Astrocyte (in vitro differentiated cells and primary cell): Measurements from ENCODE around the gene AGPAT3. TPM values are rescaled to one million over a fixed set of nuclear protein-coding genes. Genes with fewer than 3 reads are reported as not detected.

Source experiments
- DNase-seq: peaks from one replicate; pipeline ENCODE4 v3.0.0-alpha.2; 2010; ENCODE audit warnings: low read depth
- FAIRE-seq: peaks from 2 replicates; lab custom pipeline; 2011; peaks lifted over from hg19 to GRCh38; lab: Jason Lieb, UNC
- H2AFZ ChIP-seq: 2 replicates; pipeline ENCODE4 v1.6.0; 2012; ENCODE audit warnings: low read depth, low read length, inconsistent platforms
- H3K27ac ChIP-seq: 2 replicates; pipeline ENCODE4 v1.5.1; 2011; ENCODE audit warnings: low read depth, low read length, inconsistent platforms
- H3K27me3 ChIP-seq: 2 replicates; pipeline ENCODE4 v1.6.0; 2011; ENCODE audit warnings: low read length, inconsistent platforms; ENCODE audit not compliant: insufficient read depth
- H3K36me3 ChIP-seq: 2 replicates; pipeline ENCODE4 v1.5.1; 2011; ENCODE audit warnings: low read length, inconsistent platforms; ENCODE audit not compliant: insufficient read depth
- H3K4me1 ChIP-seq: 2 replicates; pipeline ENCODE4 v1.5.1; 2011; ENCODE audit warnings: low read length, inconsistent platforms; ENCODE audit not compliant: insufficient read depth
- H3K4me2 ChIP-seq: 2 replicates; pipeline ENCODE4 v1.6.0; 2012; ENCODE audit warnings: low read length, inconsistent platforms
- H3K4me3 ChIP-seq: 2 replicates; pipeline ENCODE4 v1.5.1; 2011; ENCODE audit warnings: low read depth, mild to moderate bottlenecking, low read length, inconsistent platforms; ENCODE audit not compliant: insufficient read depth
- H3K79me2 ChIP-seq: 2 replicates; pipeline ENCODE4 v1.6.0; 2012; ENCODE audit warnings: mild to moderate bottlenecking, low read length, inconsistent platforms; ENCODE audit not compliant: insufficient read depth
- H3K9ac ChIP-seq: 2 replicates; pipeline ENCODE4 v1.6.0; 2012; ENCODE audit warnings: mild to moderate bottlenecking, low read length, inconsistent platforms
- H3K9me3 ChIP-seq: 2 replicates; pipeline ENCODE4 v1.5.1; 2012; ENCODE audit warnings: low read depth, mild to moderate bottlenecking, low read length, inconsistent platforms; ENCODE audit not compliant: insufficient read depth
- H4K20me1 ChIP-seq: 2 replicates; pipeline ENCODE4 v1.6.0; 2012; ENCODE audit warnings: low read length, inconsistent platforms; ENCODE audit not compliant: insufficient read depth
- H3K27ac Mint-ChIP-seq: one replicate; pipeline ENCODE4 v1.8.0; 2021; ENCODE audit warnings: mild to moderate bottlenecking, mixed read lengths; ENCODE audit not compliant: unreplicated experiment
- H3K27me3 Mint-ChIP-seq: one replicate; pipeline ENCODE4 v1.8.0; 2021; ENCODE audit warnings: low read depth, mixed read lengths; ENCODE audit not compliant: unreplicated experiment
- H3K36me3 Mint-ChIP-seq: one replicate; pipeline ENCODE4 v1.8.0; 2021; ENCODE audit warnings: low read depth, mixed read lengths; ENCODE audit not compliant: unreplicated experiment
- H3K4me1 Mint-ChIP-seq: one replicate; pipeline ENCODE4 v1.8.0; 2021; ENCODE audit warnings: low read depth, mixed read lengths; ENCODE audit not compliant: unreplicated experiment
- H3K4me3 Mint-ChIP-seq: one replicate; pipeline ENCODE4 v1.8.0; 2021; ENCODE audit warnings: mild to moderate bottlenecking, moderate library complexity, mixed read lengths; ENCODE audit not compliant: unreplicated experiment
- H3K9me3 Mint-ChIP-seq: one replicate; pipeline ENCODE4 v1.8.0; 2021; ENCODE audit warnings: mild to moderate bottlenecking, mixed read lengths; ENCODE audit not compliant: unreplicated experiment
- CTCF ChIP-seq: IDR thresholded peaks from 2 replicates; pipeline ENCODE4 v1.5.1; 2011; ENCODE audit warnings: low read depth, mild to moderate bottlenecking, inconsistent platforms, low read length, moderate library complexity; ENCODE audit not compliant: insufficient read depth
- EZH2 ChIP-seq: IDR thresholded peaks from 2 replicates; pipeline ENCODE4 v1.6.1; 2012; ENCODE audit warnings: mild to moderate bottlenecking, low read length, inconsistent platforms; ENCODE audit not compliant: insufficient read depth
- total RNA-seq: library from RNA; stranded (reverse); gene quantifications from 2 replicates; pipeline ENCODE4 v1.2.1, GENCODE V29; 2021

AGPAT3 gene
- total RNA-seq, 1 donor from 2014 or later = 34.7 TPM

- peaks cover 73% of the 10 kb centered on the region for H4K20me1 ChIP-seq
- H3K79me2 ChIP-seq = peaks cover 65% of the 10 kb centered on the region
- Mint-ChIP-seq H3K27ac (no peak overlapping the region), H3K4me1 (no peaks in the 10 kb centered on the region), H3K9me3 (no peaks in the 10 kb centered on the region), H3K27me3 (no peaks in the 10 kb centered on the region), H3K36me3 (peaks cover 7% of the 10 kb centered on the region), H3K4me3 (no peak overlapping the region)
- DNase-seq = no peak
- H3K4me1 ChIP-seq = peaks cover 6% of the 10 kb centered on the region
- no peaks in the 10 kb centered on the region for H3K9me3 ChIP-seq
- H3K36me3 ChIP-seq = no peaks in the 10 kb centered on the region
- H3K4me3 ChIP-seq = no peak overlapping the region
- FAIRE-seq = no peak
- H3K4me2 ChIP-seq = no peak overlapping the region
- H3K27ac ChIP-seq = no peak overlapping the region
- no peak overlapping the region for H3K9ac ChIP-seq
- H3K27me3 ChIP-seq = no peaks in the 10 kb centered on the region
- TF ChIP-seq CTCF = no peak
- no peak for TF ChIP-seq EZH2
- no peak overlapping the region for H2AFZ ChIP-seq
These were observed 6.5 kb downstream of the AGPAT3 start for GRCh38 chr21:43871487-43871886.

DNA sequence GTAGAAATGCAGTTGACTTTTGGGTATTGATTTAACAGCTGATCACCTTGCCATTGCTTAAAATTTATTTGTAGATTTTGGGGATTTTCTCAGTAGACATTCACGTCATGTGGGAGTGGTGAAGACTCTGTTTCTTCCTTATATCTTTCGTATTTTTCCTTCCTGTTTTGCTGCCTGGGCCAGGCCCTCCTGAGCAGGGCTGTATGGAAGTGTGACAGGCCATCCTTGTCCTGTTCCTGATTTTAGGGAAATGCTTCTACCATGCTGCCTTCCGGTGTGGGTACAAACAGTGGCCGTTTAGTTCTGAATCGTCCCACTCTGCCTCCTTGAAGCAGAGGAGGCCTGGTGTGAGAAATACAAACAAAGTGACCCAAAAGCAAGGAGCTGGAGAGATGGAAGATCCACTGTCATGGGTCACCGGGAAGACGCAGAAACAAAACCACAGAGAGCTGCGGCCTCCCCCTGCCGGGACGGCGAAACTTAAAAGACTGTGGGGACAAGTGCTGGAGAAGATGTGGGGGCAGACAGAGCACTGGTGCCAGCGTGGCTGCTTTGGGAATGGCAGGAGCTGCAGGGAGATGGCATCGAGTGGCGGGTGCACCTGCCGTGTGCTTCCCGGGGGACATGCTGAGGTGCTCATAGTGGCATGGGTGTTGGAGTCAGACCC is 7.6 kb downstream of the AGPAT3 start:
- FAIRE-seq = no peak
- Histone ChIP-seq H3K4me2 (no peak overlapping the region), H3K36me3 (no peaks in the 10 kb centered on the region), H3K9me3 (no peaks in the 10 kb centered on the region), H4K20me1 (peaks cover 72% of the 10 kb centered on the region), H2AFZ (no peak overlapping the region), H3K4me3 (no peak overlapping the region), H3K79me2 (peaks cover 61% of the 10 kb centered on the region), H3K27ac (no peak overlapping the region), H3K27me3 (no peaks in the 10 kb centered on the region), H3K9ac (no peak overlapping the region), H3K4me1 (no peaks in the 10 kb centered on the region)
- H3K36me3 Mint-ChIP-seq = peaks cover 4% of the 10 kb centered on the region
- no peak overlapping the region for H3K4me3 Mint-ChIP-seq
- no peak for TF ChIP-seq EZH2
- TF ChIP-seq CTCF = no peak
- H3K9me3 Mint-ChIP-seq = no peaks in the 10 kb centered on the region
- DNase-seq = no peak
- H3K27me3 Mint-ChIP-seq = no peaks in the 10 kb centered on the region
- no peaks in the 10 kb centered on the region for H3K4me1 Mint-ChIP-seq
- no peak overlapping the region for H3K27ac Mint-ChIP-seq

- H3K27me3 Mint-ChIP-seq = no peaks in the 10 kb centered on the region
These were observed 8.7 kb downstream of the AGPAT3 start for GRCh38 chr21:43873673-43874072.

More at GRCh38 chr21:43873673-43874072, 8.7 kb downstream of the AGPAT3 start:
- peaks cover 70% of the 10 kb centered on the region for H4K20me1 ChIP-seq
- Mint-ChIP-seq H3K27ac (no peak overlapping the region), H3K9me3 (no peaks in the 10 kb centered on the region), H3K36me3 (peaks cover 10% of the 10 kb centered on the region), H3K4me1 (no peaks in the 10 kb centered on the region), H3K4me3 (no peak overlapping the region)
- no peaks in the 10 kb centered on the region for H3K9me3 ChIP-seq
- no peaks in the 10 kb centered on the region for H3K4me1 ChIP-seq
- H3K4me3 ChIP-seq = no peak overlapping the region
- no peaks in the 10 kb centered on the region for H3K27me3 ChIP-seq
- H3K79me2 ChIP-seq = peaks cover 56% of the 10 kb centered on the region
- TF ChIP-seq EZH2 (no peak), CTCF (no peak)
- no peak overlapping the region for H3K4me2 ChIP-seq
- H3K27ac ChIP-seq = no peak overlapping the region
- no peak overlapping the region for H3K9ac ChIP-seq
- H3K36me3 ChIP-seq = no peaks in the 10 kb centered on the region
- no peak overlapping the region for H2AFZ ChIP-seq
- DNase-seq (no peak), FAIRE-seq (no peak)
